NCI-H82 treated with DMSO at 0.1 percent for 48 hours (cell line): ENCODE data around the gene FRMD4A.

Experiments used
- DNase-seq: peaks from one replicate; lab custom pipeline; 2025; ENCODE audit not compliant: unreplicated experiment; lab: John Stamatoyannopoulos, UW

Gene FRMD4A

GRCh38 chr10:14345262-14345661 lies 14.5 kb upstream of the FRMD4A start:
- DNase-seq, result no peak

- DNase-seq, result no peak
Observed at GRCh38 chr10:14340051-14340744, 9.5 kb upstream of the FRMD4A start.

- no peak for DNase-seq
Observed at GRCh38 chr10:14336736-14337135, 6.0 kb upstream of the FRMD4A start.

GRCh38 chr10:14334771-14335170 lies 4.0 kb upstream of the FRMD4A start:
- no peak for DNase-seq

- DNase-seq, result no peak
Observed at GRCh38 chr10:14333606-14334005, 2.9 kb upstream of the FRMD4A start.

GRCh38 chr10:14332903-14333302 lies 2.2 kb upstream of the FRMD4A start:
- DNase-seq, result no peak

- no peak for DNase-seq
Observed at GRCh38 chr10:14329746-14330173, 964 bp downstream of the FRMD4A start.

- DNase-seq, result no peak
Observed at GRCh38 chr10:14328881-14329672, 1.6 kb downstream of the FRMD4A start.

GRCh38 chr10:14327527-14327926 lies 3.2 kb downstream of the FRMD4A start:
- DNase-seq, result no peak

- no peak for DNase-seq
Observed at GRCh38 chr10:14326581-14326980, 4.1 kb downstream of the FRMD4A start.

- DNase-seq, result peak; percentile 2
Observed at GRCh38 chr10:14325325-14325955, 5.3 kb downstream of the FRMD4A start.

GRCh38 chr10:14322526-14323188 lies 8.1 kb downstream of the FRMD4A start:
- DNase-seq, result no peak

- DNase-seq, result no peak
Observed at GRCh38 chr10:14318007-14318406, 12.7 kb downstream of the FRMD4A start.

- DNase-seq, result no peak
Observed at GRCh38 chr10:14312014-14312413, 18.7 kb downstream of the FRMD4A start.

- DNase-seq, result no peak
Observed at GRCh38 chr10:14311206-14311957, 19.3 kb downstream of the FRMD4A start.

GRCh38 chr10:14309593-14309992 lies 21.1 kb downstream of the FRMD4A start:
- DNase-seq, result no peak

GRCh38 chr10:14306190-14306589 lies 24.5 kb downstream of the FRMD4A start:
- DNase-seq, result no peak

GRCh38 chr10:14304046-14304445 lies 26.7 kb downstream of the FRMD4A start:
- no peak for DNase-seq

GRCh38 chr10:14302035-14302434 lies 28.7 kb downstream of the FRMD4A start:
- DNase-seq, result no peak

GRCh38 chr10:14299556-14299955 lies 31.2 kb downstream of the FRMD4A start:
- peak; percentile 14 for DNase-seq
